ENCODE results near the gene GNB5. TPM values are rescaled to one million over a fixed set of nuclear protein-coding genes. Genes with fewer than 3 reads are reported as not detected.

Gene GNB5
- total and polyA plus RNA-seq, 2 of the 13 experiments (the other 11 are each of a cell fraction or from before 2014, with no cell fraction given), result 13.7 to 14.4 TPM

DNA sequence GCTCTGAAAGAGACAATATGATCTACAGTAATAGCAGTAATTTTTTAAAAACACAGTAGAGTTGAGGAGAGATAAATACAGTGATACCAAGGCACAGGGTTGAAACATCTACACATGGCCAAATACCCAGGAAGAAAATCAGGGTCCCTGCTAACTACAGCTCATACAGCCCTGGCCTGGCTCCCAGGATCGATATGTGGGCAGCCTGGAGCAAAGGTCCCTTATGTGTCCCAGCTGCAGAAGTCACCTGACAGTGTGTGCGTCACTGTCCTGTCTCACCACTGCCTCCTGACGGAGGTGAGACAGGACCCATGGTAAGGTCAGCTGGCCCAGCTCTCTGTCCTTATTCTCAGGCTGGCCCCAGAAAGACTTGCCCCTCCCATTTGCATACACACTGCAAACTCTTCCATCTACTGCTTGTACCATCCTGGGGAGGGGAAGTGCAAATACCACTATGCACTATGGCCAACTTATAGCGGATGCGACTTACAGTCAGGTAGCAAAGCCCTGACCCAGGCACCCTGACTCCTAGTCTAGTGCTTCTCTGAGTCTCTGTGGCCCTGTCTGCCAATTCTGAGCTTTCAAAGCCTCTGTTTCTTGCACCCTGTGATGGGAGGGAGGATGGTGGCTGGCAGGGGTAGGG is 56.6 kb downstream of the GNB5 start (continued):
- TF ChIP-seq, protein P1, sequence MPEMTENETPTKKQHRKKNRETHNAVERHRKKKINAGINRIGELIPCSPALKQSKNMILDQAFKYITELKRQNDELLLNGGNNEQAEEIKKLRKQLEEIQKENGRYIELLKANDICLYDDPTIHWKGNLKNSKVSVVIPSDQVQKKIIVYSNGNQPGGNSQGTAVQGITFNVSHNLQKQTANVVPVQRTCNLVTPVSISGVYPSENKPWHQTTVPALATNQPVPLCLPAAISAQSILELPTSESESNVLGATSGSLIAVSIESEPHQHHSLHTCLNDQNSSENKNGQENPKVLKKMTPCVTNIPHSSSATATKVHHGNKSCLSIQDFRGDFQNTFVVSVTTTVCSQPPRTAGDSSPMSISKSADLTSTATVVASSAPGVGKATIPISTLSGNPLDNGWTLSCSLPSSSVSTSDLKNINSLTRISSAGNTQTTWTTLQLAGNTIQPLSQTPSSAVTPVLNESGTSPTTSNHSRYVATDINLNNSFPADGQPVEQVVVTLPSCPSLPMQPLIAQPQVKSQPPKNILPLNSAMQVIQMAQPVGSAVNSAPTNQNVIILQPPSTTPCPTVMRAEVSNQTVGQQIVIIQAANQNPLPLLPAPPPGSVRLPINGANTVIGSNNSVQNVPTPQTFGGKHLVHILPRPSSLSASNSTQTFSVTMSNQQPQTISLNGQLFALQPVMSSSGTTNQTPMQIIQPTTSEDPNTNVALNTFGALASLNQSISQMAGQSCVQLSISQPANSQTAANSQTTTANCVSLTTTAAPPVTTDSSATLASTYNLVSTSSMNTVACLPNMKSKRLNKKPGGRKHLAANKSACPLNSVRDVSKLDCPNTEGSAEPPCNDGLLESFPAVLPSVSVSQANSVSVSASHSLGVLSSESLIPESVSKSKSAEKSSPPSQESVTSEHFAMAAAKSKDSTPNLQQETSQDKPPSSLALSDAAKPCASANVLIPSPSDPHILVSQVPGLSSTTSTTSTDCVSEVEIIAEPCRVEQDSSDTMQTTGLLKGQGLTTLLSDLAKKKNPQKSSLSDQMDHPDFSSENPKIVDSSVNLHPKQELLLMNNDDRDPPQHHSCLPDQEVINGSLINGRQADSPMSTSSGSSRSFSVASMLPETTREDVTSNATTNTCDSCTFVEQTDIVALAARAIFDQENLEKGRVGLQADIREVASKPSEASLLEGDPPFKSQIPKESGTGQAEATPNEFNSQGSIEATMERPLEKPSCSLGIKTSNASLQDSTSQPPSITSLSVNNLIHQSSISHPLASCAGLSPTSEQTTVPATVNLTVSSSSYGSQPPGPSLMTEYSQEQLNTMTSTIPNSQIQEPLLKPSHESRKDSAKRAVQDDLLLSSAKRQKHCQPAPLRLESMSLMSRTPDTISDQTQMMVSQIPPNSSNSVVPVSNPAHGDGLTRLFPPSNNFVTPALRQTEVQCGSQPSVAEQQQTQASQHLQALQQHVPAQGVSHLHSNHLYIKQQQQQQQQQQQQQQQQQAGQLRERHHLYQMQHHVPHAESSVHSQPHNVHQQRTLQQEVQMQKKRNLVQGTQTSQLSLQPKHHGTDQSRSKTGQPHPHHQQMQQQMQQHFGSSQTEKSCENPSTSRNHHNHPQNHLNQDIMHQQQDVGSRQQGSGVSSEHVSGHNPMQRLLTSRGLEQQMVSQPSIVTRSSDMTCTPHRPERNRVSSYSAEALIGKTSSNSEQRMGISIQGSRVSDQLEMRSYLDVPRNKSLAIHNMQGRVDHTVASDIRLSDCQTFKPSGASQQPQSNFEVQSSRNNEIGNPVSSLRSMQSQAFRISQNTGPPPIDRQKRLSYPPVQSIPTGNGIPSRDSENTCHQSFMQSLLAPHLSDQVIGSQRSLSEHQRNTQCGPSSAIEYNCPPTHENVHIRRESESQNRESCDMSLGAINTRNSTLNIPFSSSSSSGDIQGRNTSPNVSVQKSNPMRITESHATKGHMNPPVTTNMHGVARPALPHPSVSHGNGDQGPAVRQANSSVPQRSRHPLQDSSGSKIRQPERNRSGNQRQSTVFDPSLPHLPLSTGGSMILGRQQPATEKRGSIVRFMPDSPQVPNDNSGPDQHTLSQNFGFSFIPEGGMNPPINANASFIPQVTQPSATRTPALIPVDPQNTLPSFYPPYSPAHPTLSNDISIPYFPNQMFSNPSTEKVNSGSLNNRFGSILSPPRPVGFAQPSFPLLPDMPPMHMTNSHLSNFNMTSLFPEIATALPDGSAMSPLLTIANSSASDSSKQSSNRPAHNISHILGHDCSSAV (CRISPR knock-in tag; IDR thresholded peaks at IDR 0.05; ENCODE audit: borderline replicate concordance), result no peak
- TF ChIP-seq EP300 (IDR thresholded peaks at IDR 0.05; ENCODE audit: low read depth in 2 of 2, low read length in 2 of 2), result peak; percentile 73 to 77
- TF ChIP-seq EP300 (CRISPR knock-in tag; IDR thresholded peaks at IDR 0.05; ENCODE audit: borderline replicate concordance), result peak; percentile 56; the same call in 1 of the 2 replicates
- TF ChIP-seq, protein P2, sequence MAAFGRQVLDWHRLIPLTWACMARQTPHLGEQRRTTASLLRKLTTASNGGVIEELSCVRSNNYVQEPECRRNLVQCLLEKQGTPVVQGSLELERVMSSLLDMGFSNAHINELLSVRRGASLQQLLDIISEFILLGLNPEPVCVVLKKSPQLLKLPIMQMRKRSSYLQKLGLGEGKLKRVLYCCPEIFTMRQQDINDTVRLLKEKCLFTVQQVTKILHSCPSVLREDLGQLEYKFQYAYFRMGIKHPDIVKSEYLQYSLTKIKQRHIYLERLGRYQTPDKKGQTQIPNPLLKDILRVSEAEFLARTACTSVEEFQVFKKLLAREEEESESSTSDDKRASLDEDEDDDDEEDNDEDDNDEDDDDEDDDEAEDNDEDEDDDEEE (CRISPR knock-in tag; IDR thresholded peaks at IDR 0.05), result no peak
- TF ChIP-seq, protein P3, sequence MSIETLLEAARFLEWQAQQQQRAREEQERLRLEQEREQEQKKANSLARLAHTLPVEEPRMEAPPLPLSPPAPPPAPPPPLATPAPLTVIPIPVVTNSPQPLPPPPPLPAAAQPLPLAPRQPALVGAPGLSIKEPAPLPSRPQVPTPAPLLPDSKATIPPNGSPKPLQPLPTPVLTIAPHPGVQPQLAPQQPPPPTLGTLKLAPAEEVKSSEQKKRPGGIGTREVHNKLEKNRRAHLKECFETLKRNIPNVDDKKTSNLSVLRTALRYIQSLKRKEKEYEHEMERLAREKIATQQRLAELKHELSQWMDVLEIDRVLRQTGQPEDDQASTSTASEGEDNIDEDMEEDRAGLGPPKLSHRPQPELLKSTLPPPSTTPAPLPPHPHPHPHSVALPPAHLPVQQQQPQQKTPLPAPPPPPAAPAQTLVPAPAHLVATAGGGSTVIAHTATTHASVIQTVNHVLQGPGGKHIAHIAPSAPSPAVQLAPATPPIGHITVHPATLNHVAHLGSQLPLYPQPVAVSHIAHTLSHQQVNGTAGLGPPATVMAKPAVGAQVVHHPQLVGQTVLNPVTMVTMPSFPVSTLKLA (IDR thresholded peaks at IDR 0.05), result no peak
- TF ChIP-seq HDAC1 (CRISPR knock-in tag; IDR thresholded peaks at IDR 0.05), result peak; percentile 53; the same call in 1 of the 2 replicates
- TF ChIP-seq, protein P4, sequence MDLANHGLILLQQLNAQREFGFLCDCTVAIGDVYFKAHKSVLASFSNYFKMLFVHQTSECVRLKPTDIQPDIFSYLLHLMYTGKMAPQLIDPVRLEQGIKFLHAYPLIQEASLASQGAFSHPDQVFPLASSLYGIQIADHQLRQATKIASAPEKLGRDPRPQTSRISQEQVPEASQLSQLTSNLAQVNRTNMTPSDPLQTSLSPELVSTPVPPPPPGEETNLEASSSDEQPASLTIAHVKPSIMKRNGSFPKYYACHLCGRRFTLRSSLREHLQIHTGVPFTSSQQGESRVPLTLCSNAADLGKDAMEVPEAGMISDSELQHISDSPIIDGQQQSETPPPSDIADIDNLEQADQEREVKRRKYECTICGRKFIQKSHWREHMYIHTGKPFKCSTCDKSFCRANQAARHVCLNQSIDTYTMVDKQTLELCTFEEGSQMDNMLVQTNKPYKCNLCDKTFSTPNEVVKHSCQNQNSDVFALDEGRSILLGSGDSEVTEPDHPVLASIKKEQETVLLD (CRISPR knock-in tag; IDR thresholded peaks at IDR 0.05; ENCODE audit: low read depth), result no peak
- TF ChIP-seq MIER3 (CRISPR knock-in tag; IDR thresholded peaks at IDR 0.05; ENCODE audit: borderline replicate concordance), result peak; percentile 80; the same call in 1 of the 2 replicates
- TF ChIP-seq, protein P5, sequence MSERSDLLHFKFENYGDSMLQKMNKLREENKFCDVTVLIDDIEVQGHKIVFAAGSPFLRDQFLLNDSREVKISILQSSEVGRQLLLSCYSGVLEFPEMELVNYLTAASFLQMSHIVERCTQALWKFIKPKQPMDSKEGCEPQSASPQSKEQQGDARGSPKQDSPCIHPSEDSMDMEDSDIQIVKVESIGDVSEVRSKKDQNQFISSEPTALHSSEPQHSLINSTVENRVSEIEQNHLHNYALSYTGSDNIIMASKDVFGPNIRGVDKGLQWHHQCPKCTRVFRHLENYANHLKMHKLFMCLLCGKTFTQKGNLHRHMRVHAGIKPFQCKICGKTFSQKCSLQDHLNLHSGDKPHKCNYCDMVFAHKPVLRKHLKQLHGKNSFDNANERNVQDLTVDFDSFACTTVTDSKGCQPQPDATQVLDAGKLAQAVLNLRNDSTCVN (CRISPR knock-in tag; IDR thresholded peaks at IDR 0.05; ENCODE audit: borderline replicate concordance), result no peak
- TF ChIP-seq, protein P6, sequence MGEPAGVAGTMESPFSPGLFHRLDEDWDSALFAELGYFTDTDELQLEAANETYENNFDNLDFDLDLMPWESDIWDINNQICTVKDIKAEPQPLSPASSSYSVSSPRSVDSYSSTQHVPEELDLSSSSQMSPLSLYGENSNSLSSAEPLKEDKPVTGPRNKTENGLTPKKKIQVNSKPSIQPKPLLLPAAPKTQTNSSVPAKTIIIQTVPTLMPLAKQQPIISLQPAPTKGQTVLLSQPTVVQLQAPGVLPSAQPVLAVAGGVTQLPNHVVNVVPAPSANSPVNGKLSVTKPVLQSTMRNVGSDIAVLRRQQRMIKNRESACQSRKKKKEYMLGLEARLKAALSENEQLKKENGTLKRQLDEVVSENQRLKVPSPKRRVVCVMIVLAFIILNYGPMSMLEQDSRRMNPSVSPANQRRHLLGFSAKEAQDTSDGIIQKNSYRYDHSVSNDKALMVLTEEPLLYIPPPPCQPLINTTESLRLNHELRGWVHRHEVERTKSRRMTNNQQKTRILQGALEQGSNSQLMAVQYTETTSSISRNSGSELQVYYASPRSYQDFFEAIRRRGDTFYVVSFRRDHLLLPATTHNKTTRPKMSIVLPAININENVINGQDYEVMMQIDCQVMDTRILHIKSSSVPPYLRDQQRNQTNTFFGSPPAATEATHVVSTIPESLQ (CRISPR knock-in tag; conservative IDR thresholded peaks at IDR 0.05), result no peak
- TF ChIP-seq TOPORS (CRISPR knock-in tag; IDR thresholded peaks at IDR 0.05), result peak; percentile 63; the same call in 1 of the 2 replicates

Data from HepG2 (cell line).